Measurements from ENCODE around the gene SCML2.

GRCh38 chrX:18353931-18354368 lies 538 bp downstream of the SCML2 start:
- TF ChIP-seq EZH2phosphoT487 (IDR thresholded peaks at IDR 0.05; ENCODE audit: borderline replicate concordance, low read length) = no peak
- peak; percentile 32 for TF ChIP-seq CTCF (conservative IDR thresholded peaks at IDR 0.05; ENCODE audit: low read depth, low read length)
